ENCODE measurements around the gene WRAP53.

Gene WRAP53

GRCh38 chr17:7677388-7678067 is 10.7 kb upstream of the WRAP53 start:
- in situ Hi-C loops (cut with MboI; ENCODE audit: low sequenced_read_pairs): loop anchor here (25.0 kb wide), 2 partner anchors 90 to 340 kb away; partner anchors contain the start of genes ACAP1, CD68, MPDU1 and NEURL4

- in situ Hi-C loops (cut with MboI; ENCODE audit: low sequenced_read_pairs): loop anchor here (25.0 kb wide), 2 partner anchors 98 to 348 kb away; partner anchors contain the start of genes ACAP1, CD68, MPDU1 and NEURL4
These were observed 3.3 kb upstream of the WRAP53 start for GRCh38 chr17:7684851-7685532.

GRCh38 chr17:7685533-7686221 is 2.6 kb upstream of the WRAP53 start:
- in situ Hi-C loops (cut with MboI; ENCODE audit: low sequenced_read_pairs): loop anchor here (25.0 kb wide), 2 partner anchors 98 to 348 kb away; partner anchors contain the start of genes ACAP1, CD68, MPDU1 and NEURL4

GRCh38 chr17:7686222-7687071 is 1.8 kb upstream of the WRAP53 start:
- in situ Hi-C loops (cut with MboI; ENCODE audit: low sequenced_read_pairs): loop anchor here (25.0 kb wide), 2 partner anchors 99 to 349 kb away; partner anchors contain the start of genes ACAP1, CD68, MPDU1 and NEURL4

GRCh38 chr17:7687072-7687907 is 987 bp upstream of the WRAP53 start, which contains the start of gene TP53:
Gene TP53, minus strand, starts transcription at chr17:7687490. Its CDS starts 10,896 bp downstream, at chr17:7676594.
- in situ Hi-C loops (cut with MboI; ENCODE audit: low sequenced_read_pairs): loop anchor here (25.0 kb wide), 2 partner anchors 100 to 350 kb away; partner anchors contain the start of genes ACAP1, CD68, MPDU1 and NEURL4

DNA sequence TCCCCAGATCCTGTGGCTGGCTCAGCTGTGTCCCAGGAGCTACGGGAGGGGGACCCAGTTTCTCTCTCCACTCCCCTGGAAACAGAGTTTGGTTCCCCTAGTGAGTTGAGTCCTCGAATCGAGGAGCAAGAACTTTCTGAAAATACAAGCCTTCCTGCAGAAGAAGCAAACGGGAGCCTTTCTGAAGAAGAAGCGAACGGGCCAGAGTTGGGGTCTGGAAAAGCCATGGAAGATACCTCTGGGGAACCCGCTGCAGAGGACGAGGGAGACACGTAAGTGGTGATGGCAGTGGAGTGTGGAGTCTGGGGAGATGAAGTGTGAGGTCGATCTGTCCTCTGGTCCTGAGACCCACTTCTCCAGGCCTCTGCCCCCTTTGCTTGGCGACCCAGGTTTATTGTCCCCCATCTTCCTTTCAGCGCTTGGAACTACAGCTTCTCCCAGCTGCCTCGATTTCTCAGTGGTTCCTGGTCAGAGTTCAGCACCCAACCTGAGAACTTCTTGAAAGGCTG is 585 bp downstream of the WRAP53 start:
- in situ Hi-C loops (cut with MboI; ENCODE audit: low sequenced_read_pairs): loop anchor here (25.0 kb wide), 2 partner anchors 102 to 352 kb away; partner anchors contain the start of genes ACAP1, CD68, MPDU1 and NEURL4

GRCh38 chr17:7695586-7695985 is 7.3 kb downstream of the WRAP53 start:
- in situ Hi-C loops (cut with MboI; ENCODE audit: low sequenced_read_pairs): loop anchor here (25.0 kb wide), 2 partner anchors 108 to 358 kb away; partner anchors contain the start of genes ACAP1, CD68, MPDU1 and NEURL4

- in situ Hi-C loops (cut with MboI; ENCODE audit: low sequenced_read_pairs): loop anchor here (25.0 kb wide), 2 partner anchors 111 to 361 kb away; partner anchors contain the start of genes ACAP1, CD68, MPDU1 and NEURL4
These were observed 9.7 kb downstream of the WRAP53 start for GRCh38 chr17:7697828-7698588.

GRCh38 chr17:7700510-7700909 is 12.2 kb downstream of the WRAP53 start:
- in situ Hi-C loops (cut with MboI; ENCODE audit: low sequenced_read_pairs): no loop called here

- in situ Hi-C loops (cut with MboI; ENCODE audit: low sequenced_read_pairs): no loop called here
These were observed 13.4 kb downstream of the WRAP53 start for GRCh38 chr17:7701681-7702080.

DNA sequence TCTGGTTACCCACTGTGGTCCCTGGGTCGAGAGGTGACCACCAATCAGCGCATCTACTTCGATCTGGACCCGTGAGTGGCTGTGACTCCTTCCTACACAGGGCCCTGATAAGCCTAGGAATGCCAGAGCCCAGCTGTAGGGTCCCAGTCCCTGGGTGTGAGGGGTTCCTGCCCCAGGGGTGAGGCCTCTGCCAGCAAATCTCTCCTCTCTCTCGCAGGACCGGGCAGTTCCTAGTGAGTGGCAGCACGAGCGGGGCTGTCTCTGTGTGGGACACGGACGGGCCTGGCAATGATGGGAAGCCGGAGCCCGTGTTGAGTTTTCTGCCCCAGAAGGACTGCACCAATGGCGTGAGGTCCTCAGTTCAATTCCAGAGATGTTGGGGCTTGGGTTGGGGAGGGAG is 14.5 kb downstream of the WRAP53 start:
- in situ Hi-C loops (cut with MboI; ENCODE audit: low sequenced_read_pairs): no loop called here

DNA sequence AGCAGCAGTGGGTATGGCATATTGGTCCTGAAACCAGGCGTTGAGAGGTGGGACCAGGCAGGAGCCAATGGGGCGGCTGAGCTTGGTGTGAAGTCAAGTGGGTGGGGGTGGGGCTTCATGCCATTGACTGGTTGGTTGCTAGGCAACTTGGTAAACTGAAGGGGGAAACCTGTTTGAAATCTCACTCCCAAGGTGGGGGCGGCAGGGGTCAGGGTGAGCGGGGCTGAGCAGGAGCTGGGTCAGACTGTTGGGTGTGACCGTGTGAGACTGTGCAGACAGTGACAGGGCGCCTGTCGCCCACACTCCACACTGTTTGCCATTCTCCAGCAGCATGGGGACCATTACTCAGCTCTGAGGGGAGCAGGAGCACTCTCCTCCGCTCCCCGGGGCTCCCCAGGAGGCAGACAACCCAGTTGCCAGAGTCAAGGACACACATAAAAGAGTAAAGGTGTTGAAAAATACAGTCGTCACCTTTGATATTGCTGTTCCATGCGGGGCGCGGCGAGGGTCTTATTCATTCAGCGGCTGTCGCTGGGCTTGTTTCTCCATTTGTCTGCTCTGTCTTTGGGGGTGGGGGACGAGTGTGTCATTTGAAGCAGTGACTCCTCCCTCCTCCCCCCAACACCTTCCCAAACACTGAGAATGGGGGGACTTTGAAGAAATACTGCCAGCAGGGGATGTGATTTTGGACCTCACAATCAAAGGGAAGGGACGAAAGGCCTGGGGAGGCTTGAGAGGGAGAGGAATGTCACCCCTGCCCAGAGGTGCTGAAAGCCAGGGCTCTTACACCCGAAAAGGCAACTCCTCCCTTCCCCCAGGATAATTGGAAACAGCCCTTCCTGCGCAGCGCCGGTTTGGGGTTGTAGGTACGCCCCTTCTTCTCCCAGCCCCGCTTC is 15.6 kb downstream of the WRAP53 start:
- in situ Hi-C loops (cut with MboI; ENCODE audit: low sequenced_read_pairs): no loop called here

- in situ Hi-C loops (cut with MboI; ENCODE audit: low sequenced_read_pairs): no loop called here
These were observed 16.5 kb downstream of the WRAP53 start, which contains the start of gene EFNB3 for GRCh38 chr17:7704601-7705268. Gene EFNB3, plus strand, starts transcription at chr17:7705202. Its CDS starts 397 bp downstream, at chr17:7705599.

DNA sequence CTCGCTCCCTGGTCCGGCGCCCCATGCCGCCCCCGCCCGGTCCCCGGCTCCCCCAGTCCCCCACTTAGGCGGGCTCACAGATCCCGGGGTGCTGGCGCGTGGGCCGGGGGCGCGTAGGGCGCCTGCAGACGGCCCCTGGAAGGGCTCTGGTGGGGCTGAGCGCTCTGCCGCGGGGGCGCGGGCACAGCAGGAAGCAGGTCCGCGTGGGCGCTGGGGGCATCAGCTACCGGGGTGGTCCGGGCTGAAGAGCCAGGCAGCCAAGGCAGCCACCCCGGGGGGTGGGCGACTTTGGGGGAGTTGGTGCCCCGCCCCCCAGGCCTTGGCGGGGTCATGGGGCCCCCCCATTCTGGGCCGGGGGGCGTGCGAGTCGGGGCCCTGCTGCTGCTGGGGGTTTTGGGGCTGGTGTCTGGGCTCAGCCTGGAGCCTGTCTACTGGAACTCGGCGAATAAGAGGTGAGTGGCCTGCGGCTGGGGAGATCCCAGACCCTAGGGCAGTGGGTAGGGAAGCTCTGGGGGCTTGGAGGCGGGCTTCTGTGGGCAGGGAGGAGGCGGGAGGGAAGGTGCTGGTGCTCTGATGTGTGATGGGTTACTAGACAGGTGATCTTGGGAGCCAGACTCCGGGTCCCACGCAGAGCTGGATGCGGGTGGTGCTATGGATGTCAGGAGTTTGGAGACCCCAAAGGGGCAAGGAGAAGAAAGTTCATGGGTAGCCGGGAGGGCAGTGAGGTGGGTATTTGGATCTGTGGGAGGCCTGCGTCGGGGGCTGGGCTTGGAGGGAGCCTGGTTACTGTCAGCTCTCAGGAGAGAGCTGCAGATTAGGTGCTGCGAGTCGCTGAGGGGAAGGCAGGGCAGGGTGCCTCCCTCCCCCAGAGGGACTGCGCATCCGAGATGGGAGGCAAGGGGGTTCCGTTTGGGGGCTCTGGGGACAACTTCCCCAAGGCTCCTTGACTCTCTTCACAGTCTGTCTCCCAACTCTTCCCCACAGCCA is 17.3 kb downstream of the WRAP53 start:
- in situ Hi-C loops (cut with MboI; ENCODE audit: low sequenced_read_pairs): no loop called here

DNA sequence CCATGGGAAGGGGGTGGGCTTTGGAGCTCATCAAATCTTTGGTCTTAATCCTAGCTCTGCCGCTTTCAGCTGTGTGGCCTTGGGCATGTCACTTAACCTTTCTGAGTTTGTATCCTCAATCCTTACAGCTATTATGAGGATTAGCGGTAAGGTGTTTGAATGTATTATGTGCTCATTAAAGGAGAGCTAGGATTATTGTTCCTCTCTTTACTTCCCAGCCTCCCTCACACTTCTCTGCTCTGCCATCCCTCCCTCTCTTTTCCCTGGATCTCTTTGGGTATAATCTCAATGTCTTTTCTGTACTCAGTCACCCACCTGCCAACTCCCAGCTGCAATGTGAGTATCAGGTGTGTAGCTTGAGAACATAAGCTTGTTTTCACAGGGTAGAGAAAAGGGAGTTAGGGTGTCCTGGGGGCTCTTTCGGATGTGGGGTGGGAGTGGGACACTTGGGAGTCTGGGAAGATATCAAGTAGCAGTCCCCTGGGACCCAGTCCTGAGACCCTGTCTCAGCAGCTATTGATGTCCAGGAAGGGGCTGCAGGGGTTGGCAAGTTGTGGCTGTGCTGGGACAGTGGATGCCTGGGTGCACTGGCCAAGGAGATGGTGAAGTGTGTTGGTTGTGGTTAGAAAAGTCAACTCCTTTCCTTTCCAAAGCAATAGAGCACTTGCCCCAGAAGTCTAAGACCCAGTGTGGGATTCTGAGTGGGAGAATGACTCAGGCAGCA is 18.5 kb downstream of the WRAP53 start:
- in situ Hi-C loops (cut with MboI; ENCODE audit: low sequenced_read_pairs): no loop called here

Data from HL-60/S4 treated with phorbol 12-myristate 13-acetate at 8.2 ng/mL for 4 days and 3 days (cell line).